Body of pancreas (tissue), 4 donors: ENCODE measurements around the gene MGAT5. TPM values are rescaled to one million over a fixed set of nuclear protein-coding genes. Genes with fewer than 3 reads are reported as not detected.

ENCODE experiments used
- ATAC-seq: fragments of 150-250 bp; one replicate; pipeline ENCODE4 v1.9.1; 2016
- DNase-seq, 4 donors: peaks; one replicate each; pipeline ENCODE4 v3.0.0-alpha.2; 2019
- H3K27ac ChIP-seq, 4 donors: fragments of 200-600 bp; sonication (generic); 1 replicate in 3 of 4; 2 replicates in 1 of 4; pipeline versions ENCODE4 v1.5.1 to v1.6.1; 2016 to 2019; ENCODE audit warnings: mild to moderate bottlenecking in 1 of 4, mixed read lengths in 1 of 4, moderate library complexity in 1 of 4
- H3K27me3 ChIP-seq, 2 donors: fragments of 200-600 bp; sonication (generic); one replicate each; pipeline ENCODE4 v1.6.0; 2016; ENCODE audit warnings: mild to moderate bottlenecking in 1 of 2
- H3K36me3 ChIP-seq, 2 donors: fragments of 200-600 bp; sonication (generic); replicated peaks in 1 of 2; 2 replicates each; pipeline ENCODE4 v1.5.1; 2016; ENCODE audit warnings: low read depth in 2 of 2; ENCODE audit not compliant: insufficient read depth in 1 of 2
- H3K4me1 ChIP-seq: fragments of 200-600 bp; sonication (generic); one replicate; pipeline ENCODE4 v1.6.0; 2016
- H3K4me3 ChIP-seq, 2 donors: fragments of 200-600 bp; sonication (generic); 1 replicate in 1 of 2; 2 replicates in 1 of 2; pipeline ENCODE4 v1.5.1; 2016 to 2019
- H3K9me3 ChIP-seq, 3 donors: fragments of 200-600 bp; sonication (generic); 1 replicate in 2 of 3; 2 replicates in 1 of 3; pipeline ENCODE4 v1.5.1; 2016
- CTCF ChIP-seq, 7 experiments: fragments of 450-650 bp in 4 of 7; fragments of 200-600 bp in 3 of 7; sonication (generic) in 3 of 7; IDR thresholded peaks; one replicate each; pipeline ENCODE4 v1.5.1; 2016 to 2019; ENCODE audit warnings: antibody characterized with exemption in 7 of 7
- POLR2A ChIP-seq, 3 donors: fragments of 450-650 bp; IDR thresholded peaks; one replicate each; pipeline ENCODE4 v1.6.1; 2016; ENCODE audit warnings: antibody characterized with exemption in 3 of 3, mild to moderate bottlenecking in 2 of 3
- WGBS, 2 donors: methylation state at CpG; one replicate each; pipeline ENCODE4 v1.1.5; 2017; 5-methylcytosine and 5-hydroxymethylcytosine counted together
- intact Hi-C: fragments of 100-400 bp; cut with DNase I; formaldehyde crosslinking; loops from one replicate; pipeline ENCODE4 v1.15.1; 2023
- total RNA-seq, 2 donors: library from RNA; depleted of rRNA; stranded (reverse); fragments of >200 nt; gene quantifications; one replicate each; pipeline ENCODE4 v1.1.0, GENCODE V29; 2016

The MGAT5 gene
- total RNA-seq, 2 donors from 2014 or later = 15.8 to 16.3 TPM

GRCh38 chr2:134268265-134268664 lies 14.4 kb downstream of the MGAT5 start:
- H3K27me3 ChIP-seq = no peaks in the 10 kb centered on the region
- no peaks in the 10 kb centered on the region for H3K4me1 ChIP-seq
- H3K4me3 ChIP-seq = no peak overlapping the region
- TF ChIP-seq POLR2A (IDR thresholded peaks at IDR 0.05) = no peak
- TF ChIP-seq CTCF (IDR thresholded peaks at IDR 0.05) = peak in 1 of 7 experiments; percentile 13
- no peak overlapping the region for H3K27ac ChIP-seq
- peaks cover 0 to 2% of the 10 kb centered on the region in 2 donors for H3K36me3 ChIP-seq
- ATAC-seq = peak; percentile 21
- peak in 2 of 4 donors; percentile 20 to 44 for DNase-seq
- WGBS, 2 donors = 51 to 55% methylated on average over 5 of the region's 5 CpGs
- H3K9me3 ChIP-seq = no peaks in the 10 kb centered on the region
- intact Hi-C loops = no loop called here

- H3K4me3 ChIP-seq = no peak overlapping the region
- peaks cover 1% of the 10 kb centered on the region for H3K4me1 ChIP-seq
- ATAC-seq = no peak
- no peak for TF ChIP-seq POLR2A (IDR thresholded peaks at IDR 0.05)
- no peak for TF ChIP-seq CTCF (IDR thresholded peaks at IDR 0.05)
- intact Hi-C loops = no loop called here
- no peaks in the 10 kb centered on the region for H3K27me3 ChIP-seq
- no peaks in the 10 kb centered on the region for H3K9me3 ChIP-seq
- DNase-seq = no peak
- H3K36me3 ChIP-seq = peaks cover 0 to 2% of the 10 kb centered on the region in 2 donors
- no peak overlapping the region for H3K27ac ChIP-seq
- WGBS, 2 donors = 93 to 100% methylated on average over 3 of the region's 3 CpGs
Observed at GRCh38 chr2:134269230-134269629, 15.4 kb downstream of the MGAT5 start.

- WGBS, 2 donors = 63 to 71% methylated on average over 7 of the region's 7 CpGs
- DNase-seq (no peak), ATAC-seq (no peak)
- Histone ChIP-seq H3K4me3 (no peak overlapping the region), H3K27ac (no peak overlapping the region), H3K27me3 (no peaks in the 10 kb centered on the region), H3K9me3 (no peaks in the 10 kb centered on the region), H3K4me1 (peaks cover 8% of the 10 kb centered on the region), H3K36me3 (peaks cover 0 to 2% of the 10 kb centered on the region in 2 donors)
- TF ChIP-seq CTCF (IDR thresholded peaks at IDR 0.05) = no peak
- TF ChIP-seq POLR2A (IDR thresholded peaks at IDR 0.05) = no peak
- intact Hi-C loops = no loop called here
Observed at GRCh38 chr2:134269972-134270735, 16.3 kb downstream of the MGAT5 start.

- Histone ChIP-seq H3K27ac (no peak overlapping the region), H3K36me3 (peaks cover 0 to 2% of the 10 kb centered on the region in 2 donors), H3K4me3 (no peak overlapping the region), H3K27me3 (no peaks in the 10 kb centered on the region), H3K4me1 (peaks cover 8% of the 10 kb centered on the region), H3K9me3 (no peaks in the 10 kb centered on the region)
- DNase-seq (no peak), ATAC-seq (no peak)
- TF ChIP-seq POLR2A (IDR thresholded peaks at IDR 0.05) (no peak), CTCF (IDR thresholded peaks at IDR 0.05) (no peak)
- intact Hi-C loops = no loop called here
- 75 to 77% methylated on average over 2 of the region's 2 CpGs for WGBS, 2 donors
Observed at GRCh38 chr2:134271758-134272157, 17.9 kb downstream of the MGAT5 start.

GRCh38 chr2:134272806-134273205 lies 18.9 kb downstream of the MGAT5 start:
- no peak overlapping the region for H3K27ac ChIP-seq
- H3K9me3 ChIP-seq = no peaks in the 10 kb centered on the region
- ATAC-seq (no peak), DNase-seq (no peak)
- intact Hi-C loops = no loop called here
- no peak overlapping the region for H3K4me3 ChIP-seq
- peaks cover 8% of the 10 kb centered on the region for H3K4me1 ChIP-seq
- peaks cover 0 to 2% of the 10 kb centered on the region in 2 donors for H3K36me3 ChIP-seq
- 80 to 82% methylated on average over 9 of the region's 9 CpGs for WGBS, 2 donors
- no peaks in the 10 kb centered on the region for H3K27me3 ChIP-seq
- no peak for TF ChIP-seq CTCF (IDR thresholded peaks at IDR 0.05)
- TF ChIP-seq POLR2A (IDR thresholded peaks at IDR 0.05) = no peak
